Measurements from ENCODE around the gene TCL1B. TPM values are rescaled to one million over a fixed set of nuclear protein-coding genes. Genes with fewer than 3 reads are reported as not detected.

The TCL1B gene
- total RNA-seq, 2 donors from 2014 or later: not detected

DNA sequence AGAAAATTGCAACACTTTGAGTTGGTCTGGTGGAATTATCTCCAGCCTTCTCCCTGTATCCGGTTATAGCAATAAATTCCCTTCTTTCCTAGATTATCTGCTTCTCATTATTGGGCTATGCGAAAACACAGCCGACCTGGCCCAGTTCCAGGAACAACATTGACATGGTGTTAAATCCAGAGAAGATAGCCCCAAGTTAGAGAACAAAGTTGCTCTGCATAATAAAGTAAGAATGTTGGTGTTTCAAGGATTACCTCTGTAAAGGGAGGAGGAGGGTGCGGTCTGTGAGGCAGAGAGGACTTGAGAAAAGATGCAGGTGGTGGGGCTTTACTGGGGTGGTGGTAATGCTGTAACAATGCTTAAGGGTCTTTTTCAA is 15.6 kb downstream of the TCL1B start:
- Histone ChIP-seq H3K4me3 (no peak overlapping the region), H3K27me3 (no peaks in the 10 kb centered on the region), H3K9me3 (no peaks in the 10 kb centered on the region), H3K36me3 (replicated peaks in 1 of 2; ENCODE audit: insufficient read depth in 1 of 2, low read depth in 2 of 2) (no peaks in the 10 kb centered on the region), H3K4me1 (no peaks in the 10 kb centered on the region), H3K27ac (no peak overlapping the region)
- TF ChIP-seq POLR2A (IDR thresholded peaks at IDR 0.05): no peak
- TF ChIP-seq, protein P1, sequence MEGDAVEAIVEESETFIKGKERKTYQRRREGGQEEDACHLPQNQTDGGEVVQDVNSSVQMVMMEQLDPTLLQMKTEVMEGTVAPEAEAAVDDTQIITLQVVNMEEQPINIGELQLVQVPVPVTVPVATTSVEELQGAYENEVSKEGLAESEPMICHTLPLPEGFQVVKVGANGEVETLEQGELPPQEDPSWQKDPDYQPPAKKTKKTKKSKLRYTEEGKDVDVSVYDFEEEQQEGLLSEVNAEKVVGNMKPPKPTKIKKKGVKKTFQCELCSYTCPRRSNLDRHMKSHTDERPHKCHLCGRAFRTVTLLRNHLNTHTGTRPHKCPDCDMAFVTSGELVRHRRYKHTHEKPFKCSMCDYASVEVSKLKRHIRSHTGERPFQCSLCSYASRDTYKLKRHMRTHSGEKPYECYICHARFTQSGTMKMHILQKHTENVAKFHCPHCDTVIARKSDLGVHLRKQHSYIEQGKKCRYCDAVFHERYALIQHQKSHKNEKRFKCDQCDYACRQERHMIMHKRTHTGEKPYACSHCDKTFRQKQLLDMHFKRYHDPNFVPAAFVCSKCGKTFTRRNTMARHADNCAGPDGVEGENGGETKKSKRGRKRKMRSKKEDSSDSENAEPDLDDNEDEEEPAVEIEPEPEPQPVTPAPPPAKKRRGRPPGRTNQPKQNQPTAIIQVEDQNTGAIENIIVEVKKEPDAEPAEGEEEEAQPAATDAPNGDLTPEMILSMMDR (IDR thresholded peaks at IDR 0.05): no peak
- ATAC-seq (no peak), DNase-seq (peak in 2 of 4 donors; percentile 25 to 50)
- intact Hi-C loops (cut with DNase I): no loop called here
- 17 to 25% methylated on average over 4 of the region's 4 CpGs for WGBS, 2 donors

DNA sequence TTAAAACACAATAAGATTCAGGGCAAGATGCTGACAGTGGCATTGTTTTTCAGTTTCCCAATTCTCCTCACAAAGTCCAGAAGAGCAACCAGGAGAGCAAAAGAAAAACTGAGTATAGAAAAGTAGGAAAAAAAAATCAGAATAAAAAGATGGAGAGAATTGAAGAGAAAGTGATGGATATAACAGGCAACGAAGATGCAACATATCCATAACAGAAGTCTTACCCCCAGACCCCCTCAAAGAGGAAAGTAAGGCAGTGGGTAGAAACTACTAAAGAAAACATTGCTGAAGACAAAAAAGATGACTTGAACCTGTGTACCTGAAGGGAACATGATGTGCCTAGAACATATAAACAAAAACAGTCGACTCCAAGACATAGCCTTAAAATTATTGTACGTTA is 17.1 kb downstream of the TCL1B start:
- H3K4me1 ChIP-seq: no peaks in the 10 kb centered on the region
- WGBS, 2 donors: 66 to 83% methylated on average over 3 of the region's 3 CpGs
- H3K27ac ChIP-seq: no peak overlapping the region
- DNase-seq (no peak), ATAC-seq (no peak)
- H3K9me3 ChIP-seq: no peaks in the 10 kb centered on the region
- no peaks in the 10 kb centered on the region for H3K36me3 ChIP-seq (replicated peaks in 1 of 2; ENCODE audit: insufficient read depth in 1 of 2, low read depth in 2 of 2)
- TF ChIP-seq, protein P1 (IDR thresholded peaks at IDR 0.05): no peak
- no peak for TF ChIP-seq POLR2A (IDR thresholded peaks at IDR 0.05)
- no peak overlapping the region for H3K4me3 ChIP-seq
- no peaks in the 10 kb centered on the region for H3K27me3 ChIP-seq
- intact Hi-C loops (cut with DNase I): no loop called here

GRCh38 chr14:95703805-95704204 is 17.6 kb downstream of the TCL1B start:
- no peaks in the 10 kb centered on the region for H3K36me3 ChIP-seq (replicated peaks in 1 of 2; ENCODE audit: insufficient read depth in 1 of 2, low read depth in 2 of 2)
- H3K27me3 ChIP-seq: no peaks in the 10 kb centered on the region
- no peak overlapping the region for H3K4me3 ChIP-seq
- no peaks in the 10 kb centered on the region for H3K4me1 ChIP-seq
- DNase-seq (no peak), ATAC-seq (no peak)
- TF ChIP-seq, protein P1 (IDR thresholded peaks at IDR 0.05): no peak
- TF ChIP-seq POLR2A (IDR thresholded peaks at IDR 0.05): no peak
- H3K9me3 ChIP-seq: no peaks in the 10 kb centered on the region
- intact Hi-C loops (cut with DNase I): no loop called here
- no peak overlapping the region for H3K27ac ChIP-seq
- 59 to 62% methylated on average over 3 of the region's 3 CpGs for WGBS, 2 donors

DNA sequence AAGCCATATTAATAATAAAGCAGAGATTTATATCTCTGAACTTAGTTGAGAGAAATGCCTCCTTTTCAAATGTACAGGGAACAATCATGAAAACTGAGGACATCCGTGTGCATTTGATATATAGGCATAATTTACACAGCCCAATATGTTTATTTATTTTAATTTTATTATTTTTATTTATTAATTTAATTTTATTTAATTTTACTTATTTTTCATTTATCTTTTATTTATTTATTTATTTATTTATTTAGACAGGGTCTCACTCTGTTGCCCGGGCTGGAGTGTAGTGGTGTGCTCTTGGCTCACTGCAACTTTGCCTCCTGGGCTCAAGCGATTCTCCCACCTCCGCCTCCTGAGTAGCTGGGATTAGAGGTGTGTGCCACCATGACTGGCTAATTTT is 19.3 kb downstream of the TCL1B start:
- no peak overlapping the region for H3K27ac ChIP-seq
- ATAC-seq (no peak), DNase-seq (no peak)
- WGBS, 2 donors: 82 to 96% methylated on average over 4 of the region's 4 CpGs
- no peaks in the 10 kb centered on the region for H3K9me3 ChIP-seq
- no peaks in the 10 kb centered on the region for H3K27me3 ChIP-seq
- no peaks in the 10 kb centered on the region for H3K4me1 ChIP-seq
- no peak for TF ChIP-seq POLR2A (IDR thresholded peaks at IDR 0.05)
- no peak overlapping the region for H3K4me3 ChIP-seq
- intact Hi-C loops (cut with DNase I): no loop called here
- H3K36me3 ChIP-seq (replicated peaks in 1 of 2; ENCODE audit: insufficient read depth in 1 of 2, low read depth in 2 of 2): no peaks in the 10 kb centered on the region

- Histone ChIP-seq H3K36me3 (replicated peaks in 1 of 2; ENCODE audit: insufficient read depth in 1 of 2, low read depth in 2 of 2) (no peaks in the 10 kb centered on the region), H3K27ac (no peak overlapping the region), H3K4me3 (no peak overlapping the region), H3K4me1 (no peaks in the 10 kb centered on the region), H3K9me3 (no peaks in the 10 kb centered on the region), H3K27me3 (no peaks in the 10 kb centered on the region)
- ATAC-seq (no peak), DNase-seq (no peak)
- no peak for TF ChIP-seq POLR2A (IDR thresholded peaks at IDR 0.05)
- TF ChIP-seq, protein P1 (IDR thresholded peaks at IDR 0.05): no peak
- WGBS, 2 donors: 78 to 89% methylated on average over 5 of the region's 5 CpGs
- intact Hi-C loops (cut with DNase I): no loop called here
Observed at GRCh38 chr14:95707327-95707726, 21.1 kb downstream of the TCL1B start.

Measured in body of pancreas (tissue), 4 donors.